Measurements from ENCODE around the gene ITSN1.

ITSN1 gene

DNA sequence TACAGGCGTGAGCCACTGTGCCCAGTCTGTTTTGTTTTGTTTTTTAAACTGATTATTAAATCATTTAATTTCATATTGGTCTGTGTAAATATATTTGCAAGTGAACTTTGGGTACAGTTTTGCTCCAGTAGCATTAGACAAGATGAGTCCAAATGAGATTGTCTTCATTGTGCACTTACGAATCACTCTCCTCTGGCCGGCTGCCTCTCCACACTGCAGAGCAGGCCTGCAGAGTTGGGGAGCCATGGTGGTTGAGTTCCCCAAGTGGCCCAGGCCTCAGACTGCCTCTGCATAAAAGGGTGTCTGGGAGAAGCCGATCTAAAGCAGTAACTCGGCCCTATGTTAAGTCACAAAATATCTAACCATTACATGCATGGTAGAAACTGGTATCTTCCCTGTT is 198.5 kb downstream of the ITSN1 start:
- no peak for DNase-seq (ENCODE audit: low read depth)

DNA sequence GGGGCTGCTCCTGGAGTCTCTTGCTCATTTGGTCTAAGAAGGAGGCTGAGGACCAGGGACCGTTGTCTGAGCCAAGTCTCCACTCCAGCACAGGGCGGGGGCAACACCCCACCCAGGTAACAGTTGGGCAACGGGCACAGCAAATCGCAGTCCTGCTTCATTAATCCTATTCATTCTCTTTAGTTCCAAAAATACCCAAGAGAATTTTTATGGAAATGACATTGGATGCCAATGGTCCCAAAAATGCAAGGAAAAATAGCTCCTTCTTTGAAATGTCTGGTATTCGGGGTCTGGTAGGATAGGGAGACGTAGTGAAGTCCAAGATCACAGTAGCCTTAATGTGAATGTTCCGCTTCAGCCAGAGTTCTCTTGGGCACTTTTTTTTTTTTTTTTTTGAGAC is 199.3 kb downstream of the ITSN1 start:
- no peak for DNase-seq (ENCODE audit: low read depth)

DNA sequence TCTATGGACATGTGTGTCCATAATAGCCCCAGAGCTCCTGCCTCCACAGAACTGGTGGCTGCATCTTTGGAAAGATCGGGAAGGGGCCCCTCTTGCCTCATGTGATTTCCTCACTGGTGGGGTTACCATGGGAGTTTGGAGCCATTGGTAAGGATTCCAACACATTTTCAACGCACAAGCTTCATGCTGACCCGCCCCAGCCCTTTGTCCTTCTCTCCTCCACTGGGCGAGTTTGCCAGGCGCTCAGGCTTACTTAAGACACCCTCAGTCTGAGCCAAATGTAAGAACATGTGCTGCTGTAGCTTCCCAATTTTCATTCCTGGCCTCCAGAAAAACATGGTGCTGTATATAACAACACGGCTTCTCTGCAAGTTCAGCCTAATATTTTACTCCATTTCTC is 200.9 kb downstream of the ITSN1 start:
- DNase-seq (ENCODE audit: low read depth): no peak

GRCh38 chr21:33844104-33844889 is 202.0 kb downstream of the ITSN1 start:
- no peak for DNase-seq (ENCODE audit: low read depth)

DNA sequence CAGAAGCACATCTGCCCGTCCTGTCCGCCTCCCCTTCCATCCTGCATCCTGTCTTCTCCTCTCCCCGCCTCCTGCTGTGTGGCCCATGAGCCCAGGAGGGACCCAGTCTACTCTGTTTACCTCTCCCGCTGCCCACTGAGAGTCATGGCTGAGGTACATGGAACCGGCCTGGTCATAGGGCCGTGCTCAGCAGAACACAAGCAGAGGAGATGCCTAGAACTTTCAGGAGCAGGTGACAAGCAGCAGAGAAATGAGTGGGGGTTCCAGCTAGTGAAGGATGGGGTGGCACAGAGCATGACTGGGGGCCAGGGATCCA is 202.5 kb downstream of the ITSN1 start:
- no peak for DNase-seq (ENCODE audit: low read depth)

GRCh38 chr21:33846141-33846540 is 203.8 kb downstream of the ITSN1 start:
- DNase-seq (ENCODE audit: low read depth): no peak

- no peak for DNase-seq (ENCODE audit: low read depth)
Observed at GRCh38 chr21:33847588-33848248, 205.4 kb downstream of the ITSN1 start.

- DNase-seq (ENCODE audit: low read depth): no peak
Observed at GRCh38 chr21:33848249-33848953, 206.1 kb downstream of the ITSN1 start.

GRCh38 chr21:33849834-33850233 is 207.5 kb downstream of the ITSN1 start:
- no peak for DNase-seq (ENCODE audit: low read depth)

DNA sequence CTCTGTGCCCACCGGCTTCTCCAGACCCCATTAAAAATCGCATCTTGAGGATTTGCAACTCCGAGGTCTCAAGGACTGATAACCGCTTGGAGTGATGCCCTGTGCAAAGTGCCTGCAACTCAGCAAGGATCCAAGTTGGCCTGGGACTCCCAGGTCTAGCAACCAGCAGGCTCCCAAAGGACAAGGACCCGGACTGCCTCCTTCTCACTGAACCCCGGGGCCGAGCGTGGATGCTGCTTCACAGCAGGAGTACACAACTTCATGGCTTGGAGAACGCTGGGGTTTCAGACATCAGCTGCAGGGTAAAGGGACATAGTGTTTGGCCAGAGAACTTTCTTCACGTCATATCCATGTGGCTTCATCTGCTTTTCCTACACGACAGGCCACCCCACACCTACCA is 208.1 kb downstream of the ITSN1 start:
- no peak for DNase-seq (ENCODE audit: low read depth)

- DNase-seq (ENCODE audit: low read depth): no peak
Observed at GRCh38 chr21:33850985-33851384, 208.7 kb downstream of the ITSN1 start.

DNA sequence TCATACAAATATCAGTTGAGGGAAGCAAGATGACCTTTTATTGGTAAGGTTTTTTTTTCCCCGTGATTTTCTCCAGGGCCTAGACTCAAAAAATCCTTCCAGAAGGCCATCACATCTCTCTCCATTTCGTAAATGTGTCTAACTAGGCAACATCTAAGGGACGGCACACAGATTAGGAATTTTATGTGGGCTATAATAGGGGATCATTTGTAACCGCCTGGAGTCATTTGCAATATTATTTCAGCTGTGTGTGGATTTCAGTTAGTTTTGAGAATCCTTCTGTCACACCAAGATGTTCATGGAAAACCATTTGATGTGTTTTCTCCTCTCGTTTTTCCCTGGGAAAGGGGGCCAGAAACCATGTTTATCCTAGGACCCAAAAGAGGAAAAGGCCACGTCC is 210.2 kb downstream of the ITSN1 start:
- DNase-seq (ENCODE audit: low read depth): no peak

GRCh38 chr21:33854604-33855003 is 212.3 kb downstream of the ITSN1 start:
- DNase-seq (ENCODE audit: low read depth): no peak

DNA sequence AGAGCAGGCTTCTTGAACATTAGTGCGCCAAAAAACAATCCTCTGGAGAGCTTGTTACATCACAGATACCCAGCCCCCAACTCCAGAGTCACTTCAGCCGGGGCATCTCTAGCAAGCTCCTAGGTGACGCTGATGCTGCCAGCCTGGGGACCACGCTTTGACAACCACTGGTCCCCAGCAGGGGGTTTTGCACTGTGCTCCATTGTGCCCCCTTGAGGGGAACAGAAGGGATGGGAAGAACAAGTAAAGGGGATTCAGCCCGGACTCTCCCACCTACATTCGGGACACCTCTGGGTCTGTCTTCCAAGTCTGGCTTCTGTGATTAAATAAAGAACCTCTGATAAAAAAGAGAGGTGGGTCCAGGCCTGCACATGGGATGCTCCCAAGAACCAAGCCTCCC is 212.9 kb downstream of the ITSN1 start:
- DNase-seq (ENCODE audit: low read depth): no peak

DNA sequence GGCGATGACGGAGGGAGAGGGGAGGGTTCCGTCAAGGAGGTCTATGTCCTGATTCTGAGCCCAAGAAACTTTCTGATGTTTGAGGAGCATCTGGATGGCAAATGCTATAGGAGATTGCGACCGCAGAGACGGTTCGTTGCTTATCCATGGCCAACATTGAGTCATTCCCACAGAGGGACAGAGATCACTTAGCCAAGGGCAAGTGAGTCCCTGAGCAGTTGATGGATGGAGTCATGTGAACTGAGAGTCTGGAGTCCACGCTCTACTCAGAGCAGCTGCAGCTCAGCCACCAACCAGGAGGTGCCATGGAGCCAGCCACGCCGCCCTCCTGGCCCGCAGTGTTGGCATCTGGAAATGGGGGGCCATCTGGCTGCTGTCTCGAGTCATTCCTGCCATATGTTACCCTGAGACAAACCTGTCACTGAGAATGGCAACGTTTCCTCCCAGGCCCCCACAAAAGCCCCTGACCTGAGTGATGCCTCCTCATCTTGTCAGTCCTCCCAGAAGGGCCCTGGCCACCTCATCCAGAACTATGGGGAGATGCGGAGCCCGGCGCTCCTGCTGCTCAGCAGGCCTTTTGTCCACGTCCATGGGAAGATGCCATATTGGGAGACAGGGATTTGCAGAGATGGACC is 214.7 kb downstream of the ITSN1 start:
- DNase-seq (ENCODE audit: low read depth): no peak

- DNase-seq (ENCODE audit: low read depth): no peak
Observed at GRCh38 chr21:33857846-33858666, 215.8 kb downstream of the ITSN1 start.

DNA sequence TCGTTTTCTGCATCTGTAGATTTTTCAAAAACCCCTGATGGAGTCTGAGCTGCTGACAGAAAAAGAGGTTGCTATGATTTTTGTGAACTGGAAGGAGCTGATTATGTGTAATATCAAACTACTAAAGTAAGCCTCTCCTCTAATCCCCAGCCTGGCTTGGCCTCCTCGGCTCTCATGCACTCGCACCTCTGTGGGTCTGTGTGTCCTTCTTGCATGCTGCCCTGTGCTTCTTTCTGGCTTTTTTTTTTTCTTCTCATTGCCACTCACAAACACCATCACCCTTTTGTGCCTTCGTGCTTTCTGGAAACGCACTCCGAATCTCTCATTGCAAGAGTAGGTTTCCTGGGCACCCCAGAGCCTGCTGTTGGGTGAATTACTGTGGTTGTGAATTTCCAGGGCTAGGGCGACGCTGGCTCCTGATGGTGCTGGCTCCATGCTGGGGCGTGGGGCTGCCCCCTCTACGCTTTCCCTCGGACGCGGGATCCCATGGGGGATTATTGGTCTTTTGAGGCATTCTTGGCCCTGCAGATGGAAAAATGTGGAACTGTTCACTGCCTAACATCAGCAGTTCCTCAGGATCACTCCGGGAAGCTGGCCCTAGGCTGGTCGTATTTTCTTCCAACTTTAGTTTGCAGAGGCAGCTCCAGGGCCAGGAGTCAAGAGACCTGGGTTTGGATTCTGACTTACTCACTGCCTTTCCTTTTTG is 216.5 kb downstream of the ITSN1 start:
- DNase-seq (ENCODE audit: low read depth): no peak

- no peak for DNase-seq (ENCODE audit: low read depth)
Observed at GRCh38 chr21:33859373-33860102, 217.2 kb downstream of the ITSN1 start.

DNA sequence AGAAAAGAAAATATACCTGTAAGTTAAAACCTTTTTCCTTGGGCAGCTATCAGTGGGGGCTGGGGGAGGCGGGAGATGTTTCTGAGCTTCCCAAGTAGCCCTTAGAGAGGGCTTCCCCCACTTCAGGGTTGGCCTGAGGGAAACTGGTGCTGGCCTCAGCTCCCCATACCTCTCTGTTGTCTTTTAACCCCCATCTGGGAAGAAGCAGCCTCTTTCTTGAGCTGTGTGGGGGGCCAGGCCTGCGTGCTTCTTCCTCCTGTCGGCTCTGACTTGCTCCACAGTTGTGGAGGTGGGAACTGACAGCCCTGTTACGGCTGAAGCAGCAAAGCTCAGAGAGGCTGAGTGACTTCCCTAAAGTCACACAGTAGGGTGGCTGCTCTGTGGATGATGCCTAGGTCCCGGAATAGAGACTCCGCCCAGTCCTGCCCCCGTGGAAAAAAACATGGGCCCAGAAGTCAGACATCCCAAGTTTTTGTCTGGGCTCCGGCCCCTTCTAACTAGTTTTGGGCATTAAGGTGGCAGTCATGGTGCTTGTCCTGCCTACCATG is 218.1 kb downstream of the ITSN1 start:
- DNase-seq (ENCODE audit: low read depth): no peak

DNA sequence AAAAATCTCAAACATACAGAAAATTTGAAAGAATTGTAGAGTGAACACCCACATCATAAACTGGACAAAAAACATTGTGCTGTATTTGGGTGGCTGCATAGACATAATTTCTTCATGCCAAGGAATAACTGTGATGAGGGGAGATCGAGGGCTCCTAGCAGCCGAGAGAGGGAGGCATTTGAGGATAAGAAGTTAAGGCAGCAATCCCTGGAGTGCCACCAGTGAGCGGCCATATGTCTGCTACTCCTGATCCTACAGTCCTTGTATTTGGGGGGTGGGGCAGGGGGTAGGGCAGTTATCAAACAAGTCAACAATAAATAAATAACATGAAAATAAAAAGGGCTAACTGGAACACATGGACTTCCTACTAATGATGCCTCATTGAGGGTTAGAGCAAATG is 218.8 kb downstream of the ITSN1 start:
- no peak for DNase-seq (ENCODE audit: low read depth)

All from activated T-cell treated with anti-CD3 and anti-CD28 coated beads for 1 hour (primary cell).